AG09319 (cell line): ENCODE results near the gene WDR76.
"Not testable (repeated sequence)": the region's sequence is repeated elsewhere in the genome, so short reads cannot be mapped to it uniquely, and the experiment has no call there.

ENCODE experiments used
- DNase-seq: peaks from one replicate; pipeline ENCODE4 v3.0.0-alpha.2; 2010; ENCODE audit warnings: low read depth; ENCODE audit errors: extremely low read depth
- TF ChIP-seq, protein P1 (sequence below): IDR thresholded peaks from 2 replicates; pipeline ENCODE4 v1.5.1; 2011; ENCODE audit warnings: low read depth, mild to moderate bottlenecking, inconsistent platforms, low read length, moderate library complexity

WDR76 gene

DNA sequence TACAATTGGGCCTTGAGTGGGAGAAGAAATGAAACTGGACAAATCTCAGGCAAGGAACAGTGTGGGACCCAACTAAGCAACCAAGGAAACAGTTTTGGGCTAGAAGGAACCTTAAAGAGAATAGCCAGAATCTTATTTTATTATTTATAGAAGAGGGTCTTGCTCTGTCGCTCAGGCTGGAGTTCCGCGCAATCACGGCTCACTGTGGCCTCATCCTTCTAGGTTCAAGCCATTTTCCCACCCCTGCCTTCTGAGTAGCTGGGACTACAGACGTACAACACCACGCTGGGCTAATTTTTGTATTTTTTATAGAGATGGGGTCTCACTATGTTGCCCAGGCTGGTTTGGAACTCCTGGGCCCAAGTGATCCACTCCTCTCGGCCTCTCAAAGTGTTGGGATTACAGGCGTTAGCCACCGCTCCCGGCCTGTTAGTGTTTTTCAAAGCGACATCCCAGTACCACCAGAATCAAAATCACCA lies 734 bp upstream of the WDR76 start:
- TF ChIP-seq, protein P1, sequence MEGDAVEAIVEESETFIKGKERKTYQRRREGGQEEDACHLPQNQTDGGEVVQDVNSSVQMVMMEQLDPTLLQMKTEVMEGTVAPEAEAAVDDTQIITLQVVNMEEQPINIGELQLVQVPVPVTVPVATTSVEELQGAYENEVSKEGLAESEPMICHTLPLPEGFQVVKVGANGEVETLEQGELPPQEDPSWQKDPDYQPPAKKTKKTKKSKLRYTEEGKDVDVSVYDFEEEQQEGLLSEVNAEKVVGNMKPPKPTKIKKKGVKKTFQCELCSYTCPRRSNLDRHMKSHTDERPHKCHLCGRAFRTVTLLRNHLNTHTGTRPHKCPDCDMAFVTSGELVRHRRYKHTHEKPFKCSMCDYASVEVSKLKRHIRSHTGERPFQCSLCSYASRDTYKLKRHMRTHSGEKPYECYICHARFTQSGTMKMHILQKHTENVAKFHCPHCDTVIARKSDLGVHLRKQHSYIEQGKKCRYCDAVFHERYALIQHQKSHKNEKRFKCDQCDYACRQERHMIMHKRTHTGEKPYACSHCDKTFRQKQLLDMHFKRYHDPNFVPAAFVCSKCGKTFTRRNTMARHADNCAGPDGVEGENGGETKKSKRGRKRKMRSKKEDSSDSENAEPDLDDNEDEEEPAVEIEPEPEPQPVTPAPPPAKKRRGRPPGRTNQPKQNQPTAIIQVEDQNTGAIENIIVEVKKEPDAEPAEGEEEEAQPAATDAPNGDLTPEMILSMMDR = no peak
- no peak for DNase-seq

DNA sequence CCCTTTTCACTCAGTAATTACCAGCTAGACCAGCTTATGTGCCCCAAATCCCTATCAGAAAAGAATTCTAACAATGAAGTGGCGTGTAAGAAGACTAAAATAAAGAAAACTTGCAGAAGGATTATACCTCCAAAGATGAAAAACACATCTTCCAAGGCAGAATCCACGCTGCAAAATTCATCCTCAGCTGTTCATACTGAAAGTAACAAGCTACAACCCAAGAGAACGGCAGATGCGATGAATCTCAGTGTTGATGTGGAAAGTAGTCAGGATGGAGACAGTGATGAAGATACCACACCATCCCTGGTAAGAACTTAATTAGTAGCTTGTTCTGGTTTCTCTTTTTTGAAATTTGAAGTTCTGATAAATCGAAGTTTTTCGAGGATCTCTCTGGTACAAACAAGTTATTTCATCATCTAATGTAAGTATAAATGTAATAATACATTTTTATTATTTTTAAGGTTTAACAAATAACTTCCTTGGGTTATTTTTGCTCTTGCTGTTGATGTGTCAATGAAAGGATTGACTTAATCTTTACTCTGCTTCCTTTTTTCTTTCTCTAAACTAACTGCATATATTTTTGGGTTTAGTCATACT lies 1.4 kb downstream of the WDR76 start:
- no peak for DNase-seq
- TF ChIP-seq, protein P1 = no peak

DNA sequence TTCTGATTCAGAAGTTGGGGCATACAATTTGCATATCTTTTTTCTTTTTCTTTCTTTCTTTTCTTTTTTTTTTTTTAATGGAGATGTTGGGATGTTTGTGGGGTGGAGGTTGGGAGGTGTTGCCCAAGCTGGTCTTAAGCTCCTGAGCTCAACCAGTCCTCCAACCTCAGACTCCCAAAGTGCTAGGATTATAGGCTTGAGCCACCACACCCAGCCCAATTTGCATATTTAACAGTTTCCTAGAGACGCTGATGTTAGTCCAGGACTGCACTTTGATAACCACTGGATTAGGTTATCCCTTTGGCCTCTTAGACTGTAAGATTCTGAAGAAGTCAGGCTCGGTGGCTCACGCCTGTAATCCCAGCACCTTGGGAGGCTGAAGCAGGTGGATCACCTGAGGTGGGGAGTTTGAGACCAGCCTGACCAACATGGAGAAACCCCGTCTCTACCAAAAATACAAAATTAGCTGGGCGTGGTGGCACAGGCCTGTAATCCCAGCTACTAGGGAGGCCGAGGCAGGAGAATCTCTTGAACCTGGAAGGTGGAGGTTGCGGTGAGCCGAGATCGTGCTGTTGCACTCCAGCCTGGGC lies 3.2 kb downstream of the WDR76 start:
- DNase-seq = not testable (repeated sequence)

DNA sequence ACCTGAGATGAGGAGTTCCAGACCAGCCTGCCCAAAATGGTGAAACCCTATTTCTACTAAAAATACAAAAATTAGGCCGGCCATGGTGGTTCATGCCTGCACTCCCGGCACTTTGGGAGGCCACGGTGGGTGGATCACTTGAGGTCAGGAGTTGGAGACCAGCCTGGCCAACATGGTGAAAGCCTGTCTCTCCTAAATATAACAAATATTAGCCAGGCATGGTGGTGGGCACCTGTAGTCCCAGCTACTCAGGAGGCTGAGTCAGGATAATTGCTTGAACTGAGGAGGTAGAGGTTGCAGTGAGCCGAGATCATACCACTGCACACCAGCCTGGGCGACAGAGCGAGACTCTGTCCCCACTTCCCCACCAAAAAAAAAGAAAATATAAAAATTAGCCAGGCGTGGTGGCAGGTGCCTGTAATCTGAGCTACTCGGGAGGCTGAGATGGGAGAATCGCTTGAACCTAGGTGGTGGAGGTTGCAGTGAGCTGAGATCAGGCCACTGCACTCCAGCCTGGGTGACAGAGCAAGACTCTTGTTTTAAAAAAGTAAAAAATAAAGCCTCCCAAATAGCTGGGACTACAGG lies 4.0 kb downstream of the WDR76 start:
- DNase-seq = not testable (repeated sequence)

DNA sequence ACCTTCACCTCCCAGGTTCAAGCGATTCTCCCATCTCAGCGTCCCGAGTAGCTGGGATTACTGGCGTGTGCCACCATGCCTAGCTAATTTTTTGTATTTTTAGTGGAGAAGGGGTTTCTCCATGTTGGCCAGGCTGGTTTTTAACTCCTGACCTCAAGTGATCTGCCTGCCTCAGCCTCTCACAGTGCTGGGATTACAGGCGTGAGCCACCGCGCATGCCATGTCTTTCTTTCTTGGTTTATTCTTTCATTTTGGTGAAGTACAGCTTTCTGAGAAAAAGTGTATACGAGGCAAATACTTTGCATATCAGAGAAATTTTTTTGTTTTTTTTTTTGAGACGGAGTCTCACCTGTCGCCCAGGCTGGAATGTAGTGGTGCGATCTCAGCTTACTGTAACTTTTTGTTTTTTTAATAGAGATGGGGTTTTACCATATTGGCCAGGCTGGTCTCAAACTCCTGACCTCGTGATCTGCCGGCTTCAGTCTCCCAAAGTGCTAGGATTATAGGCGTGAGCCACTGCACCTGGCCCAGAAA lies 4.8 kb downstream of the WDR76 start:
- not testable (repeated sequence) for DNase-seq

DNA sequence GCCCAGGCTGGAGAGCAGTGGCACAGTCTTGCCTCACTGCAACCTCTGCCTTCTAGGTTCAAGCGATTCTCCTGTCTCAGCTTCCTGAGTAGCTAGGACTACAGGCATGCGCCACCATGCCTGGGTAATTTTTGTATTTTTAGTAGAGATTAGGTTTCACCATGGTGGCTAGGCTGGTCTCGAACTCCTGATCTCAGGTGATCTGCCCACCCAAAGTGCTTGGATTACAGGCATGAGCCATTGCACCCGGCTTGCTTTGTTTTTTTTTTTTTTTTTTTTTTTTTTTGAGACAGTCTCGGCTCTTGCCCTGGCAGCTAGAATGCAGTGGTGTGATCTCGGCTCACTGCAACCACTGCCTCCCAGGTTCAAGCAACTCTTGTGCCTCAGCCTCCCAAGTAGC lies 5.7 kb downstream of the WDR76 start:
- not testable (repeated sequence) for DNase-seq

DNA sequence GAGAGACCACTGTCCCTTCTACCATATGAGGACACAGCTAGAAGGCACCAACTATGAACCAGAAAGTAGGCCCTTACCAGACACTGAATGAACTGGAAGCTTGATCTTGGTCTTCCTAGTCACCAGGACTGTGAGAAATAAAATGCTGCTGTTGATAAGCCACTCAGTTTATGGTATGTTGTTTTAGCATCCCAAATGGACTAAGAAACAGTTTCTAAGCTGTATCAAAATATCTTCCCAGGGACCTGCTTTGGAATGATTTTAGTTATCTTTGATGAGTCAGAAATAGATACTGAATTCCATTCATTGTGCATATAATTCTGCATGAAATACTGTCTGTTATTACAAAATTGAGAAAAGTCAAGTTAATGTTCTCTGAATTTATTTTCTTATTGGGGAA lies 18.6 kb downstream of the WDR76 start:
- TF ChIP-seq, protein P1 = no peak

DNA sequence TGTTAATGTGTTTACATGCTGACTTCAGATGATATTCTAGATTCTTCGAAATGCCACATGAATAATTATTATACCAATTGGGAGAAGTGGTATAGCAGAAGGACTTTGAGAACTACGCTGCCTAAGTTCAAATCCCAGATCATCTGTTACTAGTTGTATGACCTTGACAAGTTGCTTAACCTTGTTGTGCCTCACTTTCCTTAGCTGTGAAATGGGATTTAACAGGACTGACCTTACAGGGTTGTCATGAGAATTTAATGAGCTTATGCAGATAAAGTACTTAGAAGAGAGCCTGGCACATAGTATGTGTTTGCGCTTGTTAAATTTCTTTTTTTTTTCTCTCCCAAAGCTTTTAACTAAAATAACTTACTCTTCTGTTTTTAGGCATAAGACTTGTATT lies 24.4 kb downstream of the WDR76 start:
- TF ChIP-seq, protein P1 = no peak
- no peak for DNase-seq

More for the DNA sequence above, 18.6 kb downstream of the WDR76 start:
- DNase-seq = no peak

DNA sequence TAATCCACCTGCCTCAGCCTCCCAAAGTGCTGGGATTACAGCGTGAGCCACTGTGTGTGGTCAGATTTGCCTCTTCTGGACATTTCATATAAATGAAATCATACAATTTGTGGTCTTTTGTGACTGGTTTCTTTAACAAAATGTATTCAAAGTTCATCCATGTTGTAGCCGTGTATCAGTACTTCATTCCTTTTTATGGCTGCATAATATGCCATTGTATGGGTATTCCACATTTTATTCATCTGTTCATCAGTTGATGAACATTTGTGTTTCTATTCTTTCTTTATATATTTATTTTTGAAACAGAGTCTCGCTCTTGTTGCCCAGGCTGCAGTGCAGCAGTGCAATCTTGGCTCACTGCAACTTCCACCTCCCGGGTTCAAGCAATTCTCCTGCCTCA lies 25.8 kb downstream of the WDR76 start:
- DNase-seq = no peak
- TF ChIP-seq, protein P1 = no peak
